Activated T-cell treated with anti-CD3 and anti-CD28 coated beads, Interleukin-2, amount 50 U/mL, for 72 hours (primary cell): ENCODE results near the gene COMT. TPM values are rescaled to one million over a fixed set of nuclear protein-coding genes. Genes with fewer than 3 reads are reported as not detected.
A peak's percentile ranks its signal among the peaks of the same experiment; 100 is the strongest.

Experiments used
- ATAC-seq, 2 donors: fragments of 150-1000 bp; cut with Tn5 transposase; replicated peaks in 1 of 2; 2 replicates each; pipeline ENCODE4 v1.10.0; 2021; ENCODE audit warnings: moderate library complexity in 2 of 2, mild to moderate bottlenecking in 1 of 2
- DNase-seq, 2 donors: peaks; one replicate each; pipeline ENCODE4 v3.0.0; 2021 to 2022; ENCODE audit warnings: mixed read lengths in 1 of 2
- H3K27ac Mint-ChIP-seq: one replicate; pipeline ENCODE4 v1.8.0; 2022; ENCODE audit warnings: mild to moderate bottlenecking, moderate library complexity, mixed read lengths
- H3K27me3 Mint-ChIP-seq: one replicate; pipeline ENCODE4 v1.8.0; 2022; ENCODE audit warnings: low read depth, mixed read lengths
- H3K36me3 Mint-ChIP-seq, 2 donors: one replicate each; pipeline ENCODE4 v1.8.0; 2022; ENCODE audit warnings: mixed read lengths in 2 of 2, mild to moderate bottlenecking in 1 of 2; ENCODE audit not compliant: insufficient read depth in 2 of 2
- H3K4me1 Mint-ChIP-seq: one replicate; pipeline ENCODE4 v1.8.0; 2022; ENCODE audit warnings: low read depth, mixed read lengths
- H3K4me3 Mint-ChIP-seq, 2 donors: one replicate each; pipeline ENCODE4 v1.8.0; 2022; ENCODE audit warnings: mild to moderate bottlenecking in 2 of 2, mixed read lengths in 2 of 2, moderate library complexity in 2 of 2
- H3K9me3 Mint-ChIP-seq, 2 donors: one replicate each; pipeline ENCODE4 v1.8.0; 2022; ENCODE audit warnings: mixed read lengths in 2 of 2
- total RNA-seq, 2 donors: library from RNA; stranded (reverse); gene quantifications; one replicate each; pipeline ENCODE4 v1.2.3, GENCODE V29; 2022

COMT gene
- total RNA-seq, result 100 to 1,000 TPM in 1 of 2 donors, 10 to 100 TPM in 1; 97.4 to 101 TPM

DNA sequence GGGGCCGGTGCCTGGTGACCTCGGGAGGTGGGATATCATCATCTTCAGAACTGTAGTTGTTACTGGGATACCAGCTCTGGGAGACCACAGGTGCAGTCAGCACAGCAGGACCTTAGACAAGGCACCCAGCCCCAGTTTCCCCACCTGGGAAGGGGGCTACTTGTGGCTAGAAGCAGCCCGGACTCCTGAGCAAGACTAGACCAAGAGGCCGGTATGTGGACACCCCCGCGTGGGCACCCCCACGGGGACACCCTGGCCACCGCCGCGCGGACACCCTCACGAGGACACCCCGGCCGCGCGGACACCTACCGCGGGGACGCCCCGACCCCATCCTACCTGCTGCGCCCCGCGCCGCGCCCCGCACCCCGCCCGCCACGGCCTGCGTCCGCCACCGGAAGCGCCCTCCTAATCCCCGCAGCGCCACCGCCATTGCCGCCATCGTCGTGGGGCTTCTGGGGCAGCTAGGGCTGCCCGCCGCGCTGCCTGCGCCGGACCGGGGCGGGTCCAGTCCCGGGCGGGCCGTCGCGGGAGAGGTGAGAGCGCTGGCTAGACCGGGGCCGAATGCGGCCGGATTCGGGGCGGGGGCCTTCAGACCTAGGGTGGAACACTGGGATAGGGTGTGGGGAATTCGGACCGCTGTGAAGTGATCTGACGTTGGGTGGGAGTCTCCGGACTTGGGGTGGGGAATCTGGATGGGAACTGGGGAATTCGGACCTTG lies at the start of gene COMT, which contains the start of gene TXNRD2:
Gene COMT (plus strand): TSS at position 408 of the 718 bp plus-strand sequence. CDS start 20,755 bp downstream, outside the sequence.
Gene TXNRD2 (minus strand): TSS at position 454 of the 718 bp plus-strand sequence. CDS start 15 bp downstream, at position 439.
- Mint-ChIP-seq H3K4me3 (peak within 1 kb of the TSS; percentile 97), H3K4me1 (peaks cover 37% of the 10 kb centered on the region), H3K27me3 (no peaks in the 10 kb centered on the region), H3K36me3 (peaks cover 6 to 24% of the 10 kb centered on the region in 2 donors), H3K27ac (peak within 1 kb of the TSS; percentile 98), H3K9me3 (peaks cover 2% of the 10 kb centered on the region in 2 donors)
- DNase-seq (peak; percentile 85 to 86), ATAC-seq (peak; percentile 96 to 98)

DNA sequence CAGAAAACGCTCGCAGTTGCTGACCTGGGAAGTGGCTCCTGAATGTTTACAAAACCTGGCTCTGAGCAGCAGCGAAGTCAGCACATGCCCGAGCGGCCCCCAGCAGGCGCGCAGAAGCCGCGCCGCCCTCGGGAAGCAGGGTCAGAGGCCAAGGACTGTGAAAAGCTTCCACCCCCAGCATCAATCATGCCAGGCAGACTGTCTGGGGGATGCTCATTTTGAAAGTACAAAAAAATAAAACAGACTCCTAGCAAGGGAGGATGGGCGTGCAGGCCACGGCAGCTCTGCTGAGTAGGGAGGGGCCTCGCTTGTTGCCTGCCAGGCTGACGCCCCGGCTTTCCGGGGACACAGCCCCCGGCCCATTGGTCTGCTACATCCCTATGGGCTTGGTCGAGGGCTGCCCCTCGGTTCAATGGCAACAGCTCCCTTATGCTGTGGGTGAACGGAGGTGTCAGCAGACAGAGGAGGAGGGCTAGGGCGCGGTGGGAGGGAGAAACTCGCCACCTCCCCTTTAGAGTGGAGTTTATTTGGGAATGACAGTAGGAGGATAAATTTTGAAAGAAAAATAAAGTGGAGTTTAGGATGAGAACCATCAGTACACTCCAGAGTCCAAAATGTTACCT lies 49.2 kb upstream of the COMT start:
- H3K27me3 Mint-ChIP-seq, result no peaks in the 10 kb centered on the region
- peak overlapping the region; percentile 82 for H3K27ac Mint-ChIP-seq
- H3K4me1 Mint-ChIP-seq, result peaks cover 77% of the 10 kb centered on the region
- DNase-seq (peak; percentile 63 to 68), ATAC-seq (peak; percentile 78 to 80)
- H3K4me3 Mint-ChIP-seq, result peak overlapping the region; percentile 80 to 86
- no peaks in the 10 kb centered on the region for H3K9me3 Mint-ChIP-seq
- no peaks in the 10 kb centered on the region for H3K36me3 Mint-ChIP-seq

GRCh38 chr22:19892925-19893324 lies 48.6 kb upstream of the COMT start:
- ATAC-seq, result no peak
- Mint-ChIP-seq H3K36me3 (no peaks in the 10 kb centered on the region), H3K4me3 (no peak overlapping the region), H3K27ac (peak overlapping the region; percentile 33), H3K4me1 (peaks cover 74% of the 10 kb centered on the region), H3K27me3 (no peaks in the 10 kb centered on the region), H3K9me3 (no peaks in the 10 kb centered on the region)
- DNase-seq, result no peak

DNA sequence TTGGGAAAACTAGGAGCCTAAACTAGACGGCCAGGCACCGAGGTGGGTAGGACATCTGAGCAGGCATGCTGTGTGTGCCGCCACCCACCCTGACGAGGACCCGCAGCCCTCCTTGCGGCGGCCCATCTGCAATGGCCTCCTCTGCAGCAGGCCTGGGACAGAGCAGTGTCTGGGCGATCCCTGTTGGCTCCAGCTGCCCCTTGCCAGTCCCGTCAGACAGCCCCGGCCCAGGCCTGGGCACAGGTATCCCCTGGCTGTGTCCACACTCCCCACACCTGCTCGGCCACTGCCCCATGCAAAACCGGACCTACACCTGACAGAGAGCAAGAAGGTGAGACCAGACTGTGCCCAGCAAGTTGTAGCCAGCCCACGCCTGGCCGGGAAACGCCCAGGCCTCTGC lies 48.2 kb upstream of the COMT start:
- H3K36me3 Mint-ChIP-seq, result no peaks in the 10 kb centered on the region
- no peaks in the 10 kb centered on the region for H3K9me3 Mint-ChIP-seq
- no peak for ATAC-seq
- H3K4me1 Mint-ChIP-seq, result peaks cover 70% of the 10 kb centered on the region
- no peaks in the 10 kb centered on the region for H3K27me3 Mint-ChIP-seq
- no peak overlapping the region for H3K4me3 Mint-ChIP-seq
- DNase-seq, result no peak
- H3K27ac Mint-ChIP-seq, result no peak overlapping the region

DNA sequence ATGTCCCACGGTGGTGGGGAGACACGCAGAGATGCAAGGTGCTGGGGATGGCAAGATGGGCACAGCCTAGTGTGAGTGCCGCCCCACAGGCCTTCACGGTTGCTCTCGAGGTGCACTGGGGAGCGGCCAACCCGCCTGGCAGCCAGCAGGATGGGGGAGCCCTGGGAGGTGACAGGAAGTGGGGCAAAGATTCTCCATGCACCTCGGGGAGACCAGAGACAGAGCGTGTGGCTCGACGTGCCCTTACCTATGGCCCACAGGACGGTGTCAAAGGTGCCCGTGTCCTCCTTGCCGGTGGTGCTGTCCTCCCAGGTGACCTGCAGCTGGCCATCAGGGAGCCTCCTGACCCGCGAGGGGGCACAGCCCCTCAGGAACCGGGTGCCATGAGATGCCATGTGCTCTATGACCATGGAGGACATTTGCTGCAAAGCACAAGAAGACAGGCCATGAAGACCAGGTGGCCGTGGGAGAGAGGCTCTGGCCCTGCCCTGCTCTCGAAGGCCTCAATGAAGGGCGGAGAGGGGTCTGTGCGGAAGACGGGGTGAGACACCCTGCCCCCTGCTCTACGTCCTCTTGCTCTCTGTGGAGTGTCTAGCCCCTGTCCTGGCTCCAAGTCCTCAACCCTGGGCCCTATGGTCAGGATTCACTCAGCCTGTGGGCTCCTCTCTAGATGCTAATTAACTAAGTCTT lies 46.3 kb upstream of the COMT start:
- Mint-ChIP-seq H3K4me3 (no peak overlapping the region), H3K36me3 (no peaks in the 10 kb centered on the region), H3K9me3 (no peaks in the 10 kb centered on the region), H3K27ac (no peak overlapping the region), H3K27me3 (no peaks in the 10 kb centered on the region), H3K4me1 (peaks cover 64% of the 10 kb centered on the region)
- no peak for DNase-seq
- ATAC-seq, result no peak

GRCh38 chr22:19896665-19897355 lies 44.8 kb upstream of the COMT start:
- ATAC-seq, result peak; percentile 22 to 34
- H3K27ac Mint-ChIP-seq, result no peak overlapping the region
- no peak overlapping the region for H3K4me3 Mint-ChIP-seq
- peaks cover 49% of the 10 kb centered on the region for H3K4me1 Mint-ChIP-seq
- peak; percentile 33 to 44 for DNase-seq
- no peaks in the 10 kb centered on the region for H3K27me3 Mint-ChIP-seq
- H3K9me3 Mint-ChIP-seq, result no peaks in the 10 kb centered on the region
- H3K36me3 Mint-ChIP-seq, result no peaks in the 10 kb centered on the region

DNA sequence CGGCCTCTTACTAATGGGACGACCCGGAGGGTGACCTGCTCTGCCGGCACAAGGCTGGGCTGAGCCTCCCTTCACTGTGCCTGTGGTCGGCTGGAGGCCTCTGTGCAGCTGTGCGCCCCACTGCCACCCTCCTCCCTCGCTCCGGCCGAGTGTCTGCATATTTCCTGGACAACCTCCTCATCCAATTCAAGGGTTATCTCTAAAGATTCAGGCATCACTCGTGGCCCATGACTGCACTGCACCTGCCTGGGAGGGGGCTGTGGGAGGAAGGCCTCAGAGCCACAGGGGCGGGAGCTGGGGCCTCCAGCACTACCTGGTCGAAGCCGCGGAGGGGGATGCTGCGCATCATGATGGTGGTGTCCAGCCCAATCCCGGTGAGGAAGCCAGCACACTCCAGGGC lies 43.8 kb upstream of the COMT start:
- DNase-seq, result no peak
- no peaks in the 10 kb centered on the region for H3K9me3 Mint-ChIP-seq
- H3K36me3 Mint-ChIP-seq, result no peaks in the 10 kb centered on the region
- no peak for ATAC-seq
- no peak overlapping the region for H3K27ac Mint-ChIP-seq
- H3K27me3 Mint-ChIP-seq, result no peaks in the 10 kb centered on the region
- H3K4me1 Mint-ChIP-seq, result peaks cover 40% of the 10 kb centered on the region
- H3K4me3 Mint-ChIP-seq, result no peak overlapping the region

GRCh38 chr22:19898145-19898544 lies 43.4 kb upstream of the COMT start:
- no peak for ATAC-seq
- DNase-seq, result no peak
- peaks cover 36% of the 10 kb centered on the region for H3K4me1 Mint-ChIP-seq
- H3K4me3 Mint-ChIP-seq, result no peak overlapping the region
- no peaks in the 10 kb centered on the region for H3K36me3 Mint-ChIP-seq
- H3K9me3 Mint-ChIP-seq, result no peaks in the 10 kb centered on the region
- H3K27ac Mint-ChIP-seq, result no peak overlapping the region
- H3K27me3 Mint-ChIP-seq, result no peaks in the 10 kb centered on the region

DNA sequence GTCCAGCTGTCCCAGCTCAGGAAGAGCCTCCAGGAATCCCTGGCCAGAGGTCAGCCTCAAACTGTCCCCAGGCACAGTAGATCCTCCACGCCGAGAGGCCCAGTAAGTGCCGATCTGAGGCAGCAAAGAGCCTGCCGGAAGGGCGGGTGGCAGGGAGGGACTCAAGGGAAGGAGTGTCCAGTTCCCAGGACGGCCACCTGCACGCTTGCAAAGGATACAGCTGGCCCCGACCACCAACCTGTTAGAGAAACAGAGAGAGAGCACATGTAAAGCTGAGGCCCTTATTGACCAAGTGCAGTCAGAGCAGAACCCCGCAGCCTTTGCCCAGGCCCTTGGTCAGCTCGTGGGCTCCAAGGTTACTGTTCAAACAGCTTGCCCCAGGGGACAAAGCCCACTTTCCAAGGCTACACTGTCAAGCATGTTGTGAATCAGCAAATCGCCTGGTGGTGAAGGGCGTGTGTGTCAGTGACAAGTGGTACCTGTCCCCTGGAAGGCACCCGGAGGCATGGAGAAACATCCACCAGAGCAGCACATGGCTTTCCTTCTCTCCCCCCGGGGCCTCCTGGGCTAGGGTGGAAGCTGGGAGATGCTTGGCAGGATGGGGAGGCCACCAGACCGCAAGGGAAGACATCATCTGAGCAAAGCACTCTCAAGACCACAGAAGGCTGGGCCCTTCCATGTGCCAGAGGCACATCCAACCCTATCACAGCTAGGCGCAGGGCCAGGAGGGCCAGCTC lies 42.6 kb upstream of the COMT start:
- Mint-ChIP-seq H3K9me3 (no peaks in the 10 kb centered on the region), H3K27ac (no peak overlapping the region), H3K4me1 (peaks cover 30% of the 10 kb centered on the region), H3K4me3 (no peak overlapping the region), H3K27me3 (no peaks in the 10 kb centered on the region), H3K36me3 (no peaks in the 10 kb centered on the region)
- ATAC-seq (no peak), DNase-seq (no peak)

- no peak overlapping the region for H3K27ac Mint-ChIP-seq
- H3K27me3 Mint-ChIP-seq, result no peaks in the 10 kb centered on the region
- no peak overlapping the region for H3K4me3 Mint-ChIP-seq
These were observed 40.7 kb upstream of the COMT start for GRCh38 chr22:19900707-19901436.

DNA sequence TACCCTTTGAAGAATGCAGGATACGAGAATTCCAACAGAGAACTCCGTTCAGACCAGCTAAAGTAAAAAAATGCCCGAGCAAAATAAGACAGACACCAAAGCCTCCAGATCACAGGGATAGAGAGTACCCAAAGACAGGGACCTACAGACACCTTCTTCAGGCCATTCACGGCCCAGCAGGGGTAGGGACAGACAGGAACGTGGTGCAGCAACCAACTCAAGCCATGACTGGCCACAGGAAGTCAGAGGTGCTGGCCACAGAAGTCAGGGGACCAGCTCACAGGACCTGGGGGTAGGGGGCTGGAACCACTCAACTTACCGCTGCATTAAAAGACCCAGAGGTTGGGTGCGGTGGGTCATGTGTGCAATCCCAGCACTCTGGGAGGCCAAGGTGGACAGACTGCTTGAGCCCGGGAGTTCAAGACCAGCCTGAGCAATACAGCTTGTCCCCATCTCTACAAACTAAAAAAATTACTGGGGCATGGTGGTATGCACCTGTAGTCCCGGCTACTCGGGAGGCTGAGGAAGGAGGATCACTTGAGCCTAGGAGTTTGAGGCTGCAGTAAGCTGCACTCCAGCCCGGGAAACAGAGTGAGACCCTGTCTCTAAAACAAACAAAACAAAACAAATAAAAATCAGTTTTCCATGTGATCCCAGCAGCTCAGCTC lies 39.9 kb upstream of the COMT start:
- no peak overlapping the region for H3K4me3 Mint-ChIP-seq
- ATAC-seq (no peak), DNase-seq (no peak)
- H3K36me3 Mint-ChIP-seq, result no peaks in the 10 kb centered on the region
- H3K27ac Mint-ChIP-seq, result no peak overlapping the region
- no peaks in the 10 kb centered on the region for H3K9me3 Mint-ChIP-seq
- no peaks in the 10 kb centered on the region for H3K27me3 Mint-ChIP-seq
- H3K4me1 Mint-ChIP-seq, result peaks cover 6% of the 10 kb centered on the region

More at GRCh38 chr22:19900707-19901436, 40.7 kb upstream of the COMT start:
- ATAC-seq (no peak), DNase-seq (no peak)
- Mint-ChIP-seq H3K36me3 (no peaks in the 10 kb centered on the region), H3K9me3 (no peaks in the 10 kb centered on the region), H3K4me1 (peaks cover 15% of the 10 kb centered on the region)
